IPS-11a (cell line): ENCODE results near the gene MTA3.
"Not testable (repeated sequence)": the region's sequence is repeated elsewhere in the genome, so short reads cannot be mapped to it uniquely, and the experiment has no call there.

Source experiments
- H3K4me3 ChIP-seq: one replicate; pipeline ENCODE4 v1.5.1; 2013; ENCODE audit warnings: low read depth, low read length, control low read depth

MTA3 gene

DNA sequence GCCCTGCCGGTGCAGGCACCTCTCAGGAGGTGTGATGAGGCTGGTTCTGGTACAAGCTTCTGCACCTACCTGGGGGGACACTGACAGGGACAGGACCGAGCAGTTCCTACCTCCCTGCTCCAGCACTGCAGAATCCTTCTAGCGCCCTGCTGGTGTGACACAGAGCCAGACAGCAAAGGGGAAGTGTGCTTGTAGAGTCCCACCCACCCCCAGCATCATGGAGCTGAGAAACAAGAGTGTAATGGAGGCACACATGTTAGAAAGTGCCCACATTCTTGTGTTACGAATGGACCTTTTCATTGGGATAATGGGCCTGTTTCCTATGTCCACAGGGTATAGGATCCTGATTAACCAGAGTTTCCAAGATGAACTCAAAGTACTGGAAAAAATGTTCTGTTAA is 157.2 kb downstream of the MTA3 start:
- no peak overlapping the region for H3K4me3 ChIP-seq

DNA sequence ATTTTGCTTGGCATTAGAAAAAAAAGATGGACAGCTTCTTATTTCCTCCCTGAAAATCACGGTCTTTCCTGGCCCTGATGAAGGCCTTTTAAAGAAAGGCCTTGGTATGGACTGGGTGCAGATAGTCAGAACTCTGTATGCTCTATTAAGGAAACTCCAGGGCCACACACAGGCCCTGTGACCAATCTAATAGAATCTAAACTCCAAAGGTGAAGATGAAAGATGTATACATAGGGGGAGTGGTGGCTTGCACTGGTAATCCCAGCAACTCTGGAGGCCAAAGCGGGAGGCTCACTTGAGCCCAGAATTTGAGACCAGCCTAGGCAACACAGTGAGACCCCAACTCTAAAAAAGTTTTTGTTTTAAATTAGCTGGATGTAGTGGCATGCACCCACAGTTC is 158.2 kb downstream of the MTA3 start:
- no peak overlapping the region for H3K4me3 ChIP-seq

DNA sequence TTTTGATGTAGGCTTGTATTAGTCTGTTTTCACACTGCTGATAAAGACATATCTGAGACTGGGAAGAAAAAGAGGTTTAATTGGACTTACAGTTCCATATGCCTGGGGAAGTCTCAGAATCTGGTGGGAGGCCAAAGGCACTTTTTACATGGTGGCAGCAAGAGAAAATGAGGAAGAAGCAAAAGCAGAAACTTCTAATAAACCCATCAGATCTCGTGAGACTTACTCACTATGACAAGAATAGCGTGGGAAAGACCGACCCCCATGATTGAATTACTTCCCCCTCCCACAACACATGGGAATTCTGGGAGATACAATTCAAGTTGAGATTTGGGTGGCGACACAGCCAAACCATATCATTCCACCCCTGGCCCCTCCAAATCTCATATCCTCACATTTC is 162.9 kb downstream of the MTA3 start:
- H3K4me3 ChIP-seq = not testable (repeated sequence)

DNA sequence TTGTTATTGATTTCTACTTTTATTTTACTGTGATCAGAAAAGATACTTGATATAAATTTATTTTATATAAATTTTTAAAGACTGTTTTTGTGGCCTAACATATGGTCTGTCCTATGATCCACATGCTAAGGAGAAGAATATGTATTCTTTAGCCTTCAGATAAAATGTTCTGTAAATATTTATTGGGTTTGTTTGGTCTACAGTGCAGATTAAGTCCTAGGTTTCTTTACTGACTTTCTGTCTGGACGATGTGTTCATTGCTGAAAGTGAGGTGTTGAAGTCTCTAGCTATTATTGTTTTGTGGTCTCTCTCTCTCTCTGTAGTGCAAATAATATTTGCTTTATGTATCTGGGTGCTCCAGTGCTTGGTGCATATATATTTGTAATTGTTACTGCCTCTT is 165.4 kb downstream of the MTA3 start:
- no peak overlapping the region for H3K4me3 ChIP-seq

DNA sequence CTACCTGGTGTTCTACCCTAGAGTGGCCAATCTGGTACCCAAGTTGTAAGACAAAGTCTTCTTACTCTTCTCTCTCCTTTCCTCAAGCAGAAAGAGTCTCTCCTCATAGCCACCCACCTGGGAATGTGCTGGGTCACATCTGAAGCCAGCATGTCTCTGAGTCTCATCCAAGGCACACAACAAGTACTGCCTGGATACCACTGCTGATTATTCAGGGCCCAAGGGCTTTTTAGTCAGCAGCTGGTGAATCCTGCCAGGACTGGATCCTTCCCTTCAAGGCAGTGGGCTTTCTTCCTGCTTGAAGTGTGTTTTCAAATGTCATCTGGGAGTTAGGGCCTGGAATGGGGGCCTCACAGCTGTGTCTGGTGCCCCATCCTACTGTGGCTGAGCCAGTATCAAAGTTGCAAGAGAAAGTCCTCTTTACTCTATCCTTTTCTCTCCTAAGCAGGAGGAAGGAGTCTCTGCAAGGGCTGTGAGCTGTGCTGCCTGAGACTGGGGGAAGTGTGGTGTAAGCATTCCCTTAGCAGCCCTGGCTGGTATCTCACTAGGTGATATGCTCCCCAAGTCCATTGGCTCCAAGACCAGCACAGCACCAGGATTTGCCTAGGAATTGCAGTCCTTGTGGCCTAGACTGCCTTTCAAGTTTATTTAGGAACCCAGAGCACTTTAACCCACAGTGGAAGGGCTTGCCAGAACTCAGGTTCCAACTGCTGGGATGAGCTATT is 168.3 kb downstream of the MTA3 start:
- H3K4me3 ChIP-seq = no peak overlapping the region

DNA sequence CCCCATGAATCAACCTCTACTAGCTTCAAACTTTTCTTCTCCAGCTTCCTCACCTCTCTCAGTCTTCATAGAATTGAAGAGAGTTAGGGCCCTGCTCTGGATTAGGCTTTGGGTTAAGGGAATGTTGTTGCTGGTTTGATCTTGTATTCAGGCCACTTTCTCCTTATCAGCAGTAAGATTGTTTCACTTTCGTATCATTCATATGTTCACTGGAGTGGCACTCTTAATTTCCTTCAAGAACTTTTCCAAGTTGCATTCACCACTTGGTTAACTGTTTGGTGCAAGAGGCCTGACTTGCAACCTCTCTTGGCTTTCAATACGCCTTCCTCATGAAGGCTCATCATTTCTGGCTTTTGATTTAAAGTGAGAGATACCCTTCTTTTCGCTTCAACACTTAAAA is 172.7 kb downstream of the MTA3 start:
- H3K4me3 ChIP-seq = no peak overlapping the region

DNA sequence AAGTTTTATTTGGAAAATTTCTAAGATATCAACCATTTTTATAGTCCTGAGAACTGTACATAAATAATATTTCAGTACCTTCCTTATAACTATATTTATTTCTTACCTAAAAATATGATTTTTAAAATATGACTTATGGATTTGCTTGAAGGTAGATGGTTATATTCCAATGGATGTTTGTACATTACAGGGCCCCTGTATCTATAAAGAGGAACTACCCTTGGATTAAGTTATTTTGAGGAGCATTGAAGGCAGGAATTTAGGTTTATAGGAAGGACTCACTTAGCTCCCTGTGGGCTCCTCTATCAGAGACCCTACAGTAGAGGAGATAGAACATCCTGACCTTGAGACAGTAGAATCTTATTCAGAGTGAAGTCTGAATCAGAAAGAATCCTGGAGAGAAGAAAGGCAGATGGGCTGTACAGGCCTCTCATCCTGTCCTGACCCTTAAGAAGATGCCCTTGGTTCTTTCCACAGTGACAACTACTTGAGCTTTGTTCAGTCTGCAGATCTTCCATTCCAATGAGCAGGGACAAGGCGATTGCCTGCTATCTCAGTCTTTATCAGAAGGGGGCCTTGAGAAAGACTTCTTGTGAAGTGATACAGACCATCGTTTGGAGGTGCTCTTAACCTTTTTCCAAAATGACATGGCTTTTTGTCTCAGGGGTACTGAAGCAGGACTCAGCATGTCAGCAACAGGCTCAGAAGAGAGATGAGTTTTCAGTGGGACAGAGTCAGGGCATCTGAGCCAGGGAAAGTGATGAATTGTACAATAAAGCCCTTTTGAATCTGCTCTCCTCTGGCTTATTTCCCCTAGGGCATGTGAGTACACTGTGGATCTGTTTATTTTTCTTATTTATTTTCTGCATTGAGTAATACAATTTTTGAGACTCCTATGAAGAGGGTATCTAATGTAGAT is 174.6 kb downstream of the MTA3 start:
- H3K4me3 ChIP-seq = no peak overlapping the region

DNA sequence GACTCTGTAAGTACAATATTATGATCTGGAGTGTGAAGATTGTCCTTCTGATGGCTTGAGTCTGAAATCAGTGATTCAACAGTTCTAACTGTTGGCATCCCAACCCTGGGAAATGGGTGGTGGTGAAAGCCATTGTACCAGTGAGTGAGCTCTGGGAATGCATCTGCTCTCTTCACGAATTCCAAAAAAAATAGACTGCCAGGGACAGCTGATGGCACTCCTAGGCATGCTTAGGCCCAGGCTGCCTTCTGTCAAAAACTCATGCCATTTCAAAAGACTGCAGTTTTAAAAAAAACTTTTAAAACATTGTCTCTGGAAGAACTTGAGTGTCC is 175.2 kb downstream of the MTA3 start:
- no peak overlapping the region for H3K4me3 ChIP-seq

DNA sequence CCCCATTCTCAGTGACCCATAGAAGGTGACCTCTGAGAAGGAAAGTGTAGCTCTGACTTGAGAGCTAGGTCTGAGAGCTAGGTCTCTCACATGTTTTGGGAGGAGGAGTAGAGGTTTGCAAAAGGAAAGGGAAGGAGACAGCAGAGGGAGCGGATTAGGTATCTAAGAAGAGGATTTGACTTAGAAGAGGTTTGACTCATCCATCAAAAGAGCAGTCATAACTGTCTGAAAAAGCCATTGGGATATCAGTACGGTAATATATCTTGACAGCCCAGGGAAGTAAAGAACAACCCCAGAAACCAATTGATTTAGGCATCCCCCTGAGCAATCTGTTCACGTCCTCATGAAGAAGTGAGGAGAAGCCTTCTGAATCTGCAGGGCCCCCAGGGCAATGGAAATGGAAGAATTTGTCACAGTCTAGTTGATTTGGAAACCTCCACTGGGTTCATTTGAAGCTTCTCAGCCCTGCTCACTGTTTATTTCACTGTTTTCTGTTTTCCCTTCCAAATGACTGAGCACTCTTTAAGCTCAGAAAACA is 176.2 kb downstream of the MTA3 start:
- no peak overlapping the region for H3K4me3 ChIP-seq

DNA sequence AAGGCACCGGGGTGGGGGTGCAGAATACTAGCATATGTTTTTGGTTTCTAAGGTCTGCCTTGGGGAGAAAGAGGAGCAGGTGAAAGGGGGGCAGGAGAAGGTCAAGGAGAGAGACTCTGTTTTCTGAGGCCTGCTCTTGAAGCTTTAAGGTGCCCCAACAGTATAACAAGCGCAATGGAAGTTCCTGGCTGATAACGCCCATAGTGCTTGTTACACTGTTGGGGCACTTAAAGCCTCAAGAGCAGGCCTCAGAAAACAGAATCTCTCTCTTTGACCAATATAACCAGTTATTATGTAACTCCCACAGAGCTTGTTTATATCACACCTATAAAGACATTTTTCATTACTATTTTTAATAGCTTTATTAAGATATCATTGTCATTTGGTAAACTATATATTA is 179.0 kb downstream of the MTA3 start:
- no peak overlapping the region for H3K4me3 ChIP-seq

DNA sequence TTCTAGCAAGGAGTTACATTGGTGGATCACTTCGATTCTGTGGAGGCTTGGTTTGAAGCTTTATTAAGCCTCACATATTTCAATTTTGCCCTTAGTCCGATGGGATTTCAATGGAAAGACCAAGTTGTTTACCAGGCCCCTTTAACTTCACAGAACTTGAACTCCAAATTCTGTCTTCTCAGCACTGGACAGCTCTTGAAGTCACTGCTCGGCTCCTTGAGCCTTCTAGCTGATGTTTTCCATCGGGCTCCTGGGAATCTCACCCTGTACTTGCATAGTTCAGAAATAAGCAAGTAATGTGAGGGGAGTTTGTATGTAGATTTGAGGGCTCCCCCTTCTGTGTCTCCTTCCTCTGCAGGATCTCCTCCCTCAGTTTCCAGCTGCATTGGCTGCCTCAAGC is 180.4 kb downstream of the MTA3 start:
- H3K4me3 ChIP-seq = no peak overlapping the region

DNA sequence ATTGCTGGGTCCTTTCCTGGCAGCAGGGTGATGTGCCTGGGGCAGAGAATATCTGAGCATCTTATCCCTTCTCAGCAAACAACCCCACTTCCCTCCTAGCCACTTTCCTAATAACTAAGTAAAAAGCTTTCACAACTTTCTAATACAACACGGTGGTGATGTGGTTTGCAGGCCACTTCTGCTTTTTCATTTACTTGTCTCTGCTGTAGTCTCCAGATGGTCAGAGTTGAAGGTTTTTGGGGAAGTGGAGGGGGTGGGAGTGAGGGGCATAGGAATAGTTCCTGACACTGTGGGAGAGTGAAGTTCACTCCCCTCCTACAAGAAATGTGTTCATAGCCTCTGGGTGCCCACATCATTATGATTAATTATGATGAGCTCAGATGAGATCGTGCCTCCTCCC is 183.9 kb downstream of the MTA3 start:
- H3K4me3 ChIP-seq = no peak overlapping the region

DNA sequence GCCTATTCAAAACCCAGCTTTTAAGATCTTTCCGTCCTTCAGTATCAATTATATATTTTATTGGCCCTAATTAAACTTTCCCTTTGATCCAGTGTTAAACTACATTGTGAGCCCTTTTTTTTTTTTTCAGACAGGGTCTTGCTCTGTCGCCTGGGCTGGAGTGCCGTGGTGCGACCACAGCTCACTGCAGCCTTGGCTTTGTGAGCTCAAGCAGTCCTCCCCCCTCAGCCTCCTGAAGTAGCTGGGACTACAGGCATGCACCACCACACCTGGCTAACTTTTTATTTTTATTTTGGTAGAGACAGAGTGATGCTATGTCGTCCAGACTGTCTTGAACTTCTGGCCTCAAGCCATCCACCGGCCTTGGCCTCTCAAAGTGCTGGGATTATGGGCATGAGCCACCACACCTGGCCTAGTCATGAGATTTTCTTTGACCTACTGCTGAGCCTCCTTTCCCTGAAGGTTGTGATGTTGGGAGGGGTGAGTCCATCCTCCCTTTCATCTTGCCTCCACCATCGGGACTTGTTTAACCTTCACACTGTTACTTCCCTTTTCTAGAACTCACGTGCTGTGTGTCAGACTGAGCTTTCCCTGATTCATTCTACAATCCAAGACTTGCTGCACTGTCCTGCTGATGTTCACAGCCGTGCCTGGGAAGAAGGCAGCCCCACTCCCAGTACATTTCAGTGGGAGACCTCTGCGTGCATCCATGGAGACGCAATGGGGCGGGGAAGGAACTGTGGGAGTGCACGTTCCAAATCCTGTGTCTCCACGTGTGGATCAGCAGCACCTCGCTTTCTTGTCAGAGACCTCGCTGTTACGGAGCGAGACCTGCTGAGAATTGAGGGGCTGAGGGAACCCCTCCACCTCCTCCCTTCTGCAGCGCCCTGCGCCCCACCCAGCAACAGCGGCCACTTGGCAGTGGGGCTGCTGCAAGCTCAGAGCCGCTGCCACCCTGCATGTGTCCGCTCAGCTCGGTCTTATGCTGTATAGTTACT is 184.7 kb downstream of the MTA3 start:
- H3K4me3 ChIP-seq = no peak overlapping the region

DNA sequence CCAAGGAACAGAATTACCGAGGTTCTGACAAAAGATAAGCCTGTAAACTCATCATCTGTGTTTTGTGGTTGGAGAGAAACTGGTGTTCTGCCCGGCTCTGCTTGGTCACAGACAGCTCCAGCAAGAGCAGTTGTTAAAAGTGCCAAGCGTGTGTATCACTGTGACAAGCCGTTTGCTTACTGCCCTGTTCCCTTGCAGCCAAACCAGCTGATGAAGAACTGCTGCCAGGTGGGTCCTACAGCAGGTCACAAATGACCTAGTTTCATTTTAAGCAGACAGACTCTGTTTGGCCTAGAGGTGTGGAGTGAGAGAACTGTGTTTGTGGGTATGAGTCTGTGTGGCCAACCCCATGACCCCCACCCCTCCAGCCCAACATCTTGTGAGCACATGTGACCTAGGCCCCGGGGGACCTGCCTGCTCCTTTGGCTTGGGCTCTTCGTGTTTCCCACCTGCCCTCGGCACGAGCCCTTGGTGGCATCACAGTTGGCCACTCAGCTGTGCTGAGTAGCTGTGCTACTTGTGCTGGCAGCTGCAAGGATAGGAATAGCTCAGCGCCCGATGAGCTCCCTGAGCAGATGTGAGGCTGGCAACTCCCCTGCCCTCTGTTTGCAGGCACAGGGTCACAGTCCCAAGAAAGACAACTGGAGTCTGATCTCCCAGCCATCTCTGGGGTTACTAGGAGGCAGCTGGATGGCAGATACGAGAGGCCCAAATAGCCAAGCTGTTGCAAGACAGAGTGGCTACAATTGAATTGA is 185.8 kb downstream of the MTA3 start:
- H3K4me3 ChIP-seq = no peak overlapping the region

DNA sequence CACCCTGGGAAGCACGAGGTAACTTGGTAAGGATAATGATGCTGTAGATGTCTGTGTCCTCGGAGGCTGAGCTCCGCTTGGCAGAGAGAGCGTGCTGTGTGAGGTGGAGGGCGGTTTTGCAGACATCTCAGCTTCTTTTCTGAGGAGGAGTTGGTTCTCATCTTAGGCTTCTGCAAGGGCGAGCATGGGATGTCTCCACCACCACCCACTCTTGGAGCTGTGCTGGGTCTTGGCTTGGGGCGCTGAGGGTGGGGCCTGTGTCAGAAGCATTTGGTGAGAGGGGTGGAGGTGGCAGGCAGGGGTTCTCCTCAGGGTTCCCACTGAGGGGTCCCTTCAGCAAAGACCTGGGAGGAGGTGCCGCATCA is 186.3 kb downstream of the MTA3 start:
- no peak overlapping the region for H3K4me3 ChIP-seq

DNA sequence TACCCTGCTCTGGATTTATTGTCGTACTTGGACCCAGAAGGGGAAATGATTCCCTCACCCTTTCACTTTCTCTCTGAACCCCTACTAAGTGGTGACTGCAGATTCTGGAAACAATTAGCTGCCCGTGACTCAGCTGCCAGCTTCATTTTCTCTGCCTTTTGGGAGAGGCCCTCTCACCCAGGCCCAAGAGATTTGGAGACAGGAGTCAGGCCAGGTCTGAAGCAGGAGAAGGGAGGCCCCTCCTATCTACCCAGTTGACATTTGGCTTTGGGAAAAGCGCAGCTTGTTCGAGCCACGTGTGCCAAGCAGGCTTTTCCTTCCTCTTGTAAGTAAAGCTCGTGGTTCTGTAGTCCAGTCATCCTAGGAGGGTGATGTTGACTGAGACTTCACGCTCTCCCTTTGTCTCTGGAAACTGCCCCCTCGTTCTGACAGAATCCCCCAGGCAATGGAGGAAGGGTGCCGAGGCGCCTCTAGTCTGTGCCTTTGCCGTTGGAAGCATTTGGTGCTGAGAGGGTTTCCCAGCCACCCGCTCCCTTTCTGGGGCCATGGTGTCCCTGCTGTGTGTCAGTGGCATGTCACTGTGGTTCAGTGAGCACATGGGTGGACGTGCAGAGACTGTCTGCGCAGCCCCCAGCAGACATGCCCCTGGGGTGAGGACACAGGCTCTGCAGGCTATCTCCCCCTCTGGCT is 186.9 kb downstream of the MTA3 start:
- no peak overlapping the region for H3K4me3 ChIP-seq

DNA sequence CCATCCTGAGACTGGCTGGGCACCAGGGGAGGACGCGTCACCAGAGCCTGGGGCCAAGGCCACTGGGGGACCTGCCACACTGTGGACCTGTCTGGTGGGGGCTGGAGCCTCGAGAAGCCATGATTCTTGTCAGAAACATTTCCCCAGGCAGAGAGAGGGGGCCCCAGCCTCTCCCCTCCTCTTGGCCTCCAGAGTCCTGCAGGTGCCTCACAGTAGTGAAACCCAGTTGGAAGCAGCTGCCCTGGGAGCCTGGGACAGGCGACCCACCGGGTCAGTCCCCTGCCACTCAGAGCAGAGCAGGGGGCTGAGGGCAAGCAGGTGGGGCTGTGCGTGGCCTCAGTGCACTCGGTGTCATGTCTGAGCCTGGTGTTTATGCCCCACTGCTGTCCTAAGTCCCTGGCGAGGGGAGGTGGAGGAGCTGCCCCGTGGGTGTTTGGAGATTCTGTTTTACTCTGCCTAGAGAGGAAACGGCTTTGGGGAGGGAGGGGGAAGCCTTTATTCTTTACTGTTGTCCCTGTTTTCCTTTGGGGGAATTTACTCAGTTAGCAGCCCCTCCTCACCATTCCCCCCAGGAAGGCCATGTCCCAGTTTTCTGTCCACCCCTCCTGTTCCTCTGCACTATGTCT is 187.8 kb downstream of the MTA3 start:
- no peak overlapping the region for H3K4me3 ChIP-seq

DNA sequence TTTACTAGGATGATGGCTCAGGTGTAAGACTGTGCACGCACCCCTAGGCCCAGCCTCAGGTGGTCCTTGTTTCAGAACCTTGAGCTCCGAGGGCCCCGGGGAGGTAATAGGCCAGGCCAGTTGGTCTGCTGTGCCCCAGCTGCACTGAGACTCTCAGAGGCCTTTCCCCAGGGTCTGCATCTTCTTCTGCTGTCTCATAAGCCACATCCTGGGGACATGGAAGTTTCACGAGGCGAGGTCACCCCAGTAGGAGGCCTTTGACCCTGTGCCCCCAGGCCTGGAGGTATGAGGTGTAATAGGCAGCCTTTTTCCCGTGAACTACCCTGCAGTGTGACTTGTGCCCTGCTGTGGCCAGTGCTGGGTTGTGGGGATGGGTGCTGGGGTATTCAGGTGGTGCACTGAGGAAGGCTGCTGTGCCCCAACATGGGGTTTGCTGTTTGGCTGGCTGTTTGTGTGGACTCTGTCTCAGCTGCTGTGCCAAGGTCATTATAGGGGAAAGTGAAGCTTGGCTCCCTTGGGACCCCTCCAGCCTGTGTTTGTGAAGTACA is 188.6 kb downstream of the MTA3 start:
- no peak overlapping the region for H3K4me3 ChIP-seq
